Measurements from ENCODE around the gene TEKT3.

TEKT3 gene

DNA sequence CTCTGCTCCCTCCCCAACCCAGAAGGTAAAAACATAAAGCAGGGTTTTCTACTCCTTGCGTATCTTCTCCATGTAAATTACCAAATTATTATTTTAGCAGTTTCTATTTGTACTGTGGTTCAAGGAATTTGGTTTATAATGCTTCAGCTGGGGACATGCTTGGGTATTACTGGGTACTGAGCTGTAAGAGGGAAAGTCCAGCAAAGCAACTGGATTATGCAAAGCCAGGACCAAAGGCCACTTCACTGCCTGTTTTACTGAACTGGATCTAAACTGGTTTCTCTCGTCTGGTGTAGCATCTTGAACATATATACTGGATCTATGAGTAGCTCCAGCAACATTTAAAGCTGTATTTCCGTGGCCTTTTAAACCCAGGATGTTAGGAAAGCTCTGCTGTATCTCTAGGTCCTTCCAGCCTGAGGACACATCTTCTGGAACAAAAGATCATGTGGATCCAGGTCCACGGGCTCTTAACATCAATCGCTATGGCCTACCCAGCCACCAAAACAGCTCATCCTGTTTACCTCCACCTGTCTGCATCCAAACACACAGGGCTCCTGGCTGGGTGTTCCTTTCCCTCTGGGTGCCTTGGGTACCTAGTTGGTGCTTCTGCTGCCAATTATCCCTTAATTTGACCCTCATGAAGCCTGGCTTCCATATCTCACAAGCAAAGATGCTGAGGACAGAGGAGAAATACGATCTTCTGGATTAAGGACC, 83.4 kb downstream of the TEKT3 start:
- TF ChIP-seq CTCF (IDR thresholded peaks at IDR 0.05; ENCODE audit: control insufficient read depth, insufficient read depth, low read depth, low read length, missing control alignments): no peak
- no peak overlapping the region for H3K4me3 ChIP-seq (ENCODE audit: control insufficient read depth, low read depth, low read length)
- no peak for DNase-seq (ENCODE audit: low read depth)

- H3K4me3 ChIP-seq (ENCODE audit: control insufficient read depth, low read depth, low read length): no peak overlapping the region
- peak; percentile 39 for DNase-seq (ENCODE audit: low read depth)
- peak; percentile 91 for TF ChIP-seq CTCF (IDR thresholded peaks at IDR 0.05; ENCODE audit: control insufficient read depth, insufficient read depth, low read depth, low read length, missing control alignments)
These were observed 84.1 kb downstream of the TEKT3 start for GRCh38 chr17:15257258-15257788.

- DNase-seq (ENCODE audit: low read depth): no peak
- no peak overlapping the region for H3K4me3 ChIP-seq (ENCODE audit: control insufficient read depth, low read depth, low read length)
These were observed 84.7 kb downstream of the TEKT3 start for GRCh38 chr17:15256689-15257088.

GRCh38 chr17:15255713-15256454, 85.5 kb downstream of the TEKT3 start:
- DNase-seq (ENCODE audit: low read depth): no peak
- TF ChIP-seq CTCF (IDR thresholded peaks at IDR 0.05; ENCODE audit: control insufficient read depth, insufficient read depth, low read depth, low read length, missing control alignments): no peak

More at GRCh38 chr17:15256689-15257088, 84.7 kb downstream of the TEKT3 start:
- TF ChIP-seq CTCF (IDR thresholded peaks at IDR 0.05; ENCODE audit: control insufficient read depth, insufficient read depth, low read depth, low read length, missing control alignments): no peak

More at GRCh38 chr17:15255713-15256454, 85.5 kb downstream of the TEKT3 start:
- no peak overlapping the region for H3K4me3 ChIP-seq (ENCODE audit: control insufficient read depth, low read depth, low read length)
